Smooth muscle cell (in vitro differentiated cells): Measurements from ENCODE around the gene RECQL5. TPM values are rescaled to one million over a fixed set of nuclear protein-coding genes. Genes with fewer than 3 reads are reported as not detected.

Source experiments
- DNase-seq: peaks from one replicate; lab custom pipeline; 2025; ENCODE audit not compliant: unreplicated experiment; lab: John Stamatoyannopoulos, UW
- H2AFZ ChIP-seq: fragments of 200-600 bp; sonication (generic); 2 replicates; pipeline ENCODE4 v1.6.0; 2016; ENCODE audit warnings: antibody characterized with exemption, low read depth, mild to moderate bottlenecking
- H3F3A ChIP-seq: fragments of 200-600 bp; sonication (generic); 2 replicates; pipeline ENCODE4 v1.6.0; 2017; ENCODE audit warnings: antibody characterized with exemption, low read depth
- H3K27ac ChIP-seq: fragments of 200-600 bp; sonication (generic); 2 replicates; pipeline ENCODE4 v1.5.1; 2016; ENCODE audit warnings: low read depth, mild to moderate bottlenecking
- H3K27me3 ChIP-seq: fragments of 200-600 bp; sonication (generic); 2 replicates; pipeline ENCODE4 v1.6.1; 2016; ENCODE audit warnings: low read depth, mild to moderate bottlenecking
- H3K36me3 ChIP-seq: fragments of 200-600 bp; sonication (generic); 2 replicates; pipeline ENCODE4 v1.5.1; 2016; ENCODE audit warnings: low read depth
- H3K4me1 ChIP-seq: fragments of 200-600 bp; sonication (generic); 2 replicates; pipeline ENCODE4 v1.5.1; 2016; ENCODE audit warnings: low read depth
- H3K4me2 ChIP-seq: fragments of 200-600 bp; sonication (generic); 2 replicates; pipeline ENCODE4 v1.6.0; 2016; ENCODE audit warnings: mild to moderate bottlenecking
- H3K4me3 ChIP-seq: fragments of 200-600 bp; sonication (generic); 2 replicates; pipeline ENCODE4 v1.5.1; 2016; ENCODE audit warnings: mild to moderate bottlenecking
- H3K79me2 ChIP-seq: fragments of 200-600 bp; sonication (generic); 2 replicates; pipeline ENCODE4 v1.6.0; 2016; ENCODE audit warnings: low read depth, mild to moderate bottlenecking
- H3K9ac ChIP-seq: fragments of 200-600 bp; sonication (generic); 2 replicates; pipeline ENCODE4 v1.6.0; 2016; ENCODE audit warnings: low read depth
- H3K9me3 ChIP-seq: fragments of 200-600 bp; sonication (generic); replicated peaks from 2 replicates; pipeline ENCODE4 v1.5.1; 2016; ENCODE audit warnings: low read depth
- H4K20me1 ChIP-seq: fragments of 200-600 bp; sonication (generic); 2 replicates; pipeline ENCODE4 v1.6.0; 2016; ENCODE audit warnings: low read depth
- WGBS: methylation state at CpG from one replicate; pipeline ENCODE4 v1.1.7; 2016; ENCODE audit warnings: low lambda C conversion rate; 5-methylcytosine and 5-hydroxymethylcytosine counted together
- polyA plus RNA-seq: library from polyadenylated mRNA; unstranded; fragments of >200 nt; fragmentation: Nextera tagmentation; extraction: Ambion mirVana; gene quantifications from 2 replicates; pipeline ENCODE4 v1.2.1, GENCODE V29; 2016
- total RNA-seq: library from RNA; depleted of rRNA; stranded (reverse); fragments of >200 nt; gene quantifications from 2 replicates; pipeline ENCODE4 v1.2.3, GENCODE V29; 2014
- TF ChIP-seq, protein P1 (sequence below): fragments of 200-600 bp; sonication (generic); IDR thresholded peaks from 2 replicates; pipeline ENCODE4 v1.5.1; 2017; ENCODE audit warnings: borderline replicate concordance, mild to moderate bottlenecking, antibody characterized with exemption; ENCODE audit not compliant: insufficient read depth, poor library complexity, severe bottlenecking

Gene RECQL5
- total and polyA plus RNA-seq, 2 experiments from 2014 or later, result 15.7 to 38.2 TPM

DNA sequence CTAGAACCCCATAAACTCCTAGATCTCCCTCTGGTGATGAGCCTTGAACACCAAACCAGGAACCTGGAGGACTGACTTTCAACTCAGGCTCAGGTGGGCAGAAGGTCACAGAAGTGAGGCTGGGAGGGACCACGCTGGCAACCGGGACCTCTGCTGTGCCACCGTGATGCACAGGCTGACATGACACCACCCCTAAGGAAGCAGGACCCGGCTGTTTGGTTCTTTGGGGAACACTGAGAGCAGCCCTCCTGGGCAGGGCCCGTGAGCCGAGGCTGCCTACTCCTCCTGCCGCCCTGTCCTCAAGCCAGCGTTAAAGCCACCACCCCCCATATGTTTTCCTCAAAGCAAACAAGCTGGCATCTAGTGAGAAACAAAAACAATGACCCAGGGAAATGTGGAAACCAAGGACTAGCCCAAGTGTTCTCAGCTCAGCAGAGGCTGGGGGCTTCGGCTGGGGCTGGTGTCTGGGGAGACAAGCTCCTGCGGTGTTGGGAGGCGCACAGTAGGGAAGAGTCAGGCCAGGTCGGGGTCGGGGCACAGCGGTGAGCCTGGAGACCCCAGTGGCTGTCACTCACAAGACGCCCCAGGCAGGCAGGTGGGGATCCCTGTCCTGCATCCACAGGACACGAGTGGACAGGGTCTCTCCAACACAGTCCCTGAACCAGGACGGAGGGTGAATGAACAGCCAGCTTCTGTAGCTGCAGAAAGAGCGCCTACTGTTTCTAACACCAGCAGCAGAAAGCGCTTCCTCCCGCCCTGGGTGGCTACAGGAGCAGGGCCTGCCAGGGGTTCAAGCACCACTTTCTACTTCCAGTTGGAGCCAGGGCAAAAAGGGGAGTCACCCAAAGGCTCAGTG is 32.0 kb downstream of the RECQL5 start:
- Histone ChIP-seq H3K4me1 (peaks cover 25% of the 10 kb centered on the region), H3K79me2 (no peaks in the 10 kb centered on the region), H3K27me3 (no peaks in the 10 kb centered on the region), H3K4me3 (no peak overlapping the region), H3K27ac (no peak overlapping the region), H3K36me3 (no peaks in the 10 kb centered on the region), H3K9me3 (no peaks in the 10 kb centered on the region), H3K4me2 (no peak overlapping the region), H3F3A (no peaks in the 10 kb centered on the region), H3K9ac (no peak overlapping the region), H2AFZ (no peak overlapping the region), H4K20me1 (peaks cover 5% of the 10 kb centered on the region)
- DNase-seq, result no peak
- 93% methylated on average over 20 of the region's 20 CpGs for WGBS
- TF ChIP-seq, protein P1, sequence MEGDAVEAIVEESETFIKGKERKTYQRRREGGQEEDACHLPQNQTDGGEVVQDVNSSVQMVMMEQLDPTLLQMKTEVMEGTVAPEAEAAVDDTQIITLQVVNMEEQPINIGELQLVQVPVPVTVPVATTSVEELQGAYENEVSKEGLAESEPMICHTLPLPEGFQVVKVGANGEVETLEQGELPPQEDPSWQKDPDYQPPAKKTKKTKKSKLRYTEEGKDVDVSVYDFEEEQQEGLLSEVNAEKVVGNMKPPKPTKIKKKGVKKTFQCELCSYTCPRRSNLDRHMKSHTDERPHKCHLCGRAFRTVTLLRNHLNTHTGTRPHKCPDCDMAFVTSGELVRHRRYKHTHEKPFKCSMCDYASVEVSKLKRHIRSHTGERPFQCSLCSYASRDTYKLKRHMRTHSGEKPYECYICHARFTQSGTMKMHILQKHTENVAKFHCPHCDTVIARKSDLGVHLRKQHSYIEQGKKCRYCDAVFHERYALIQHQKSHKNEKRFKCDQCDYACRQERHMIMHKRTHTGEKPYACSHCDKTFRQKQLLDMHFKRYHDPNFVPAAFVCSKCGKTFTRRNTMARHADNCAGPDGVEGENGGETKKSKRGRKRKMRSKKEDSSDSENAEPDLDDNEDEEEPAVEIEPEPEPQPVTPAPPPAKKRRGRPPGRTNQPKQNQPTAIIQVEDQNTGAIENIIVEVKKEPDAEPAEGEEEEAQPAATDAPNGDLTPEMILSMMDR, result no peak

DNA sequence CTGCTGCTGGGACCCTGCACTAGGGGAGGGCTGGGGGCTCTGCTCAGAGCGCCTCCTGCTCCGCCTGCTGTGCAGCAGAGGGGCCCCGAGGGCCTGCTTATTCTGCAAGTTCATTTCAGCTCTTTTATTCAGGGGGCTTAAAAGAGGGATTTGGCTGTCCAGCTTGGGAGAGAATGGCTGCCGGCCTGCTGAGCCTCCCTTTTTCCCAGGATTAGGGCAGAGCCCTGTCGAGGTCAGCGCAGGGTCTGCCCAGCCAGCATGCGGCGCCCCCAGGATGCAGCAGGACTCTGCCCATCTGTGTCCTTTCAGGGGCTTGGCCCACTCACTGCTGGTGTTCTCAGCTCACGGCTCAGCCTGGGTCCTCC is 32.6 kb downstream of the RECQL5 start:
- Histone ChIP-seq H3K4me2 (peak overlapping the region; percentile 82), H3K27ac (peak overlapping the region; percentile 86), H3F3A (no peaks in the 10 kb centered on the region), H3K4me3 (no peak overlapping the region), H3K79me2 (no peaks in the 10 kb centered on the region), H3K9ac (no peak overlapping the region), H3K9me3 (no peaks in the 10 kb centered on the region), H3K36me3 (no peaks in the 10 kb centered on the region), H2AFZ (no peak overlapping the region), H3K4me1 (peaks cover 25% of the 10 kb centered on the region), H4K20me1 (peaks cover 5% of the 10 kb centered on the region), H3K27me3 (no peaks in the 10 kb centered on the region)
- WGBS, result 91% methylated on average over 9 of the region's 9 CpGs
- no peak for DNase-seq
- TF ChIP-seq, protein P1, result no peak

DNA sequence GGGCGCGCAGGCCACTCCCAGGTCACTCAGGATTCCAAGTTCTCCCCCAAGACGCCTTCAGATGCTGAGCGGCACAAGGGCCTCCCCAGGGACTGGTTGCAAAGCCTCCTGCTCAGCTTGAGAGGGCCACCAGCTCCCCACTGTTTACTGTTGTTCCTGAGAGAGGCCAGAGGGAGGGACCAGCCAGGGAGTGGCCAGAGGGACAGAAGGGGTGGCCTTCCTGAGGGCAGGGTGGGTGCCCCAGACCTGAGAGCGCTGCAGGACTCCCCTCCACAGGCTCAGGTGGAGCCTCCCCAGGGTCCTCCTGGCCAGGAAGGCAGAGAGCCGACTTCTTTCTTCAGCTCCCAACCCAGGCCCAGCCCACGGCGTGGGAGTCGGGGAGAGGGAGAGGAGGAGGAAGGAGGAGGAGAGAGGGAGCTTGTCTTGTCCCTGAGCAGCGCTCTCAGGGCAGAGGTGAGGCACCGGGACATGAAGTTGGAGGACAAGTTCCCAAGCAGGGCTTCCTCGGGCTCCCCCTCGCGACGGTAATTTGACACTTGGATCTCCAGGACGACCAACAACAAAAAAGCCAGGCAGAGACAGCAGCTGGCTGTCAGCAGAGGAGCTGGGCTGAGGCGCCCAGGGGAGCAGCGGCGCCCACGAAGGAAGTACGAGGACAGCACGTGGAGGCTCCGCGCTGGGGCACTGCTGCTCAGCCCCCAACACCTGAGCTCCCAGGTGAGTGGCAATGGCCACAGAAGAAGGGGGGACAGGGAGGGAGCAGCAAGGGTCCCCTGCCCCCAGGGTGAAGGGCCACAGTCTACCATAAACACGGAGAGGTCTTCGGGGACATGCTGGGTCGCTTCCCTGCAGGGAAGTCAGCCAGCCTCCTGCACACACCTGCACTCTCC is 33.2 kb downstream of the RECQL5 start:
- peak overlapping the region; percentile 86 for H3K27ac ChIP-seq
- no peak overlapping the region for H2AFZ ChIP-seq
- peak overlapping the region; percentile 60 for H3K9ac ChIP-seq
- no peaks in the 10 kb centered on the region for H3K27me3 ChIP-seq
- no peaks in the 10 kb centered on the region for H3F3A ChIP-seq
- no peak overlapping the region for H3K4me3 ChIP-seq
- peak; percentile 56 for DNase-seq
- TF ChIP-seq, protein P1, result peak; percentile 61
- H3K9me3 ChIP-seq, result no peaks in the 10 kb centered on the region
- peaks cover 5% of the 10 kb centered on the region for H4K20me1 ChIP-seq
- H3K4me2 ChIP-seq, result peak overlapping the region; percentile 82
- peaks cover 25% of the 10 kb centered on the region for H3K4me1 ChIP-seq
- no peaks in the 10 kb centered on the region for H3K79me2 ChIP-seq
- WGBS, result 22% methylated on average over 27 of the region's 27 CpGs
- H3K36me3 ChIP-seq, result no peaks in the 10 kb centered on the region
